Heart left ventricle (tissue), 13 donors: ENCODE results near the gene HIBADH.

Source experiments
- POLR2A ChIP-seq, 2 donors: fragments of 450-650 bp; IDR thresholded peaks; one replicate each; pipeline ENCODE4 v1.6.1; 2017; ENCODE audit warnings: antibody characterized with exemption in 2 of 2, mild to moderate bottlenecking in 2 of 2, moderate library complexity in 2 of 2
- TF ChIP-seq, protein P1 (sequence below), 12 donors: fragments of 200-600 bp; sonication (generic) in 4 of 12; IDR thresholded peaks; one replicate each; pipeline versions ENCODE4 v1.5.0 to v1.8.0; 2018 to 2022; ENCODE audit warnings: antibody characterized with exemption in 12 of 12, mild to moderate bottlenecking in 5 of 12
- donor health status: ischemic (EF 13 %, LVEDD 7.1; RV severe dilation, severe dysfunction).
- donor health status: DM: no; HTN: yes; CAD: no.
- donor health status: DM: no; HTN: no; CAD: no.
- donor health status: ischemic (EF 25% LVEDD 6.9; RV normal size, moderate dysfunction).
- donor health status: ischemic (EF 25% LVEDD 5.7; RV mildly dilated, moderate dysfunction).
- donor health status: ischemic (EF 35%, LVEDD 5.7; RV mildly dilated, moderate dysfunction).
- donor health status: nonischemic (EF 11% LVEDD 7.7; RV severe dilation, severe dysfunction).
- donor health status: DM: yes; HTN: yes; CAD: no.
- donor health status: PGD.
- donor health status: ischemic (EF 29% LVEDD 5.4; RV normal size, mild dysfunction).
- donor health status: nonischemic (EF 23%, LVEDD 6.1; RV moderate dilation, normal function).

DNA sequence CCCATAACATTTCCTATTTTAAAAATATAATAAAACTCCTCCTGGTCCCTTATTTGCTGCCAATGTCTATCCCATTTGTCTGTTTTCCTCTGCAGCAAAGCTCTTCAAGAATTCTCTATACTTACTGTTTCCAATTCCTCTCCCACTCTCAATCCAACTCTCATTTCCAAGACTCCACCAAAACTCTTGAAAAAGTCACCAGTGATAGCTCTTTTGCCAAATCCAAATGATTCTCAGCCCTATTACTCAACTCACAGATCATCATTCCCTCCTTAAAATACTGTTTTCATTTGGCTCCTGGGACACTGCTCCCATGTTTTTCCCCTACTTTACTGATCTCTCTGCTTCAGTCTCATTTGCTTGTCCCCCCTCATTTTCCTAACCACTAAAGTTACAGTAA, 139.4 kb downstream of the HIBADH start:
- TF ChIP-seq, protein P1, sequence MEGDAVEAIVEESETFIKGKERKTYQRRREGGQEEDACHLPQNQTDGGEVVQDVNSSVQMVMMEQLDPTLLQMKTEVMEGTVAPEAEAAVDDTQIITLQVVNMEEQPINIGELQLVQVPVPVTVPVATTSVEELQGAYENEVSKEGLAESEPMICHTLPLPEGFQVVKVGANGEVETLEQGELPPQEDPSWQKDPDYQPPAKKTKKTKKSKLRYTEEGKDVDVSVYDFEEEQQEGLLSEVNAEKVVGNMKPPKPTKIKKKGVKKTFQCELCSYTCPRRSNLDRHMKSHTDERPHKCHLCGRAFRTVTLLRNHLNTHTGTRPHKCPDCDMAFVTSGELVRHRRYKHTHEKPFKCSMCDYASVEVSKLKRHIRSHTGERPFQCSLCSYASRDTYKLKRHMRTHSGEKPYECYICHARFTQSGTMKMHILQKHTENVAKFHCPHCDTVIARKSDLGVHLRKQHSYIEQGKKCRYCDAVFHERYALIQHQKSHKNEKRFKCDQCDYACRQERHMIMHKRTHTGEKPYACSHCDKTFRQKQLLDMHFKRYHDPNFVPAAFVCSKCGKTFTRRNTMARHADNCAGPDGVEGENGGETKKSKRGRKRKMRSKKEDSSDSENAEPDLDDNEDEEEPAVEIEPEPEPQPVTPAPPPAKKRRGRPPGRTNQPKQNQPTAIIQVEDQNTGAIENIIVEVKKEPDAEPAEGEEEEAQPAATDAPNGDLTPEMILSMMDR (IDR thresholded peaks at IDR 0.05): no peak
- TF ChIP-seq POLR2A (IDR thresholded peaks at IDR 0.05): no peak
